K562 (cell line): Measurements from ENCODE around the gene JMJD1C. TPM values are rescaled to one million over a fixed set of nuclear protein-coding genes. Genes with fewer than 3 reads are reported as not detected.
A peak's percentile ranks its signal among the peaks of the same experiment; 100 is the strongest.

Source experiments
- ATAC-seq: fragments of 200-7000 bp; cut with Tn5 transposase; 3 replicates; pipeline ENCODE4 v1.9.1; 2020; ENCODE audit warnings: moderate library complexity
- BruUV-seq: library from RNA; stranded (reverse); fragments of 400-500 nt; replicated peaks from 2 replicates; lab custom pipeline; 2021; lab: Mats Ljungman, UMichigan
- CTCF ChIA-PET: fragments of 300-600 bp; formaldehyde crosslinking; extraction: SDS; loops from one replicate; lab custom pipeline; 2021; ENCODE audit warnings: low intra/inter-chr PET ratio; lab: Yijun Ruan, JAX
- POLR2A ChIA-PET: fragments of 300-600, 350-650 bp; sonication (Branson Sonifier 250); formaldehyde crosslinking; extraction: SDS; loops from one replicate; lab custom pipeline; 2021; ENCODE audit warnings: antibody characterized with exemption, inconsistent platforms; lab: Yijun Ruan, JAX
- DNase-seq, 4 experiments: peaks; one replicate each; pipeline versions ENCODE4 v3.0.0 to v3.0.0-alpha.2; 2011 to 2018; ENCODE audit warnings: low spot score in 3 of 4, mixed read lengths in 3 of 4; ENCODE audit errors: extremely low read depth in 1 of 4
- FAIRE-seq: peaks from 2 replicates; lab custom pipeline; 2011; peaks lifted over from hg19 to GRCh38; lab: Jason Lieb, UNC
- H2AFZ ChIP-seq: 2 replicates; pipeline ENCODE4 v1.6.0; 2011; ENCODE audit warnings: low read depth, low read length, control low read depth, inconsistent platforms
- H3K27ac ChIP-seq: fragments of 200-600 bp; 3 replicates; pipeline ENCODE4 v1.8.0; 2011; ENCODE audit warnings: low read depth, mild to moderate bottlenecking, control low read depth, inconsistent platforms, low read length, moderate library complexity, mixed read lengths; ENCODE audit errors: extremely low read depth
- H3K27me3 ChIP-seq, 2 experiments: fragments of 300-600 bp in 1 of 2; 2 replicates in 1 of 2; 3 replicates in 1 of 2; pipeline versions ENCODE4 v1.6.0 to v1.8.0; 2011; ENCODE audit warnings: inconsistent platforms in 2 of 2, low read length in 2 of 2, mild to moderate bottlenecking in 1 of 2, mixed read lengths in 1 of 2, moderate library complexity in 1 of 2; ENCODE audit not compliant: control insufficient read depth in 2 of 2, insufficient read depth in 2 of 2
- H3K36me3 ChIP-seq: fragments of 300-600 bp; 3 replicates; pipeline ENCODE4 v1.8.0; 2011; ENCODE audit warnings: mild to moderate bottlenecking, low read length, inconsistent platforms; ENCODE audit not compliant: control insufficient read depth, insufficient read depth
- H3K4me1 ChIP-seq, 2 experiments: fragments of 200-600 bp in 1 of 2; replicated peaks in 1 of 2; 2 replicates in 1 of 2; 3 replicates in 1 of 2; pipeline versions ENCODE4 v1.5.1 to v1.8.0; 2011; ENCODE audit warnings: inconsistent platforms in 2 of 2, low read length in 2 of 2, mild to moderate bottlenecking in 1 of 2, mixed read lengths in 1 of 2, moderate library complexity in 1 of 2; ENCODE audit not compliant: control insufficient read depth in 2 of 2, insufficient read depth in 2 of 2
- H3K4me2 ChIP-seq: 2 replicates; pipeline ENCODE4 v1.6.1; 2011; ENCODE audit warnings: low read length, control low read depth, inconsistent platforms, mixed read lengths; ENCODE audit not compliant: insufficient read depth
- H3K4me3 ChIP-seq: fragments of 200-600 bp; sonication (generic), shearing (Covaris generic); 2 replicates; pipeline ENCODE4 v1.5.1; 2016; ENCODE audit warnings: control low read depth, inconsistent platforms
- H3K79me2 ChIP-seq: fragments of 200-600 bp; 3 replicates; pipeline ENCODE4 v1.8.0; 2011; ENCODE audit warnings: low read length, inconsistent platforms; ENCODE audit not compliant: control insufficient read depth, insufficient read depth
- H3K9ac ChIP-seq, 2 experiments: 2 replicates each; pipeline versions ENCODE4 v1.6.0 to v1.6.1; 2011; ENCODE audit warnings: low read depth in 2 of 2, low read length in 2 of 2, control low read depth in 1 of 2, inconsistent platforms in 1 of 2, mild to moderate bottlenecking in 1 of 2, mixed read lengths in 1 of 2; ENCODE audit not compliant: insufficient read depth in 1 of 2
- H3K9me1 ChIP-seq: one replicate; pipeline ENCODE4 v1.6.0; 2011; ENCODE audit warnings: inconsistent platforms, mild to moderate bottlenecking, low read length, moderate library complexity; ENCODE audit not compliant: control insufficient read depth, insufficient read depth
- H3K9me3 ChIP-seq: replicated peaks from 2 replicates; pipeline ENCODE4 v1.5.1; 2011; ENCODE audit warnings: low read depth, low read length, inconsistent platforms; ENCODE audit not compliant: control insufficient read depth, insufficient read depth
- H4K20me1 ChIP-seq: replicated peaks from 2 replicates; pipeline ENCODE4 v1.6.1; 2011; ENCODE audit warnings: low read length, inconsistent platforms, mixed read lengths; ENCODE audit not compliant: control insufficient read depth, insufficient read depth
- BCOR ChIP-seq: fragments of 450-650 bp; IDR thresholded peaks from 2 replicates; pipeline ENCODE4 v1.6.1; 2016
- CHCHD3 ChIP-seq: fragments of 250-450 bp; sonication (Bioruptor Pico); IDR thresholded peaks from 2 replicates; pipeline ENCODE4 v2.1.2; 2022; ENCODE audit warnings: mild to moderate bottlenecking
- CTBP1 ChIP-seq: fragments of 450-650 bp; IDR thresholded peaks from 2 replicates; pipeline ENCODE4 v1.6.1; 2016; ENCODE audit warnings: borderline replicate concordance
- FOXP1 ChIP-seq: sonication (generic); formaldehyde crosslinking; IDR thresholded peaks from 2 replicates; pipeline ENCODE4 v1.8.0; 2022; ENCODE audit warnings: mild to moderate bottlenecking, missing genetic modification reagents
- GMEB1 ChIP-seq: fragments of 250-450 bp; sonication (Bioruptor Pico); IDR thresholded peaks from 2 replicates; pipeline ENCODE4 v1.4.0; 2020; ENCODE audit warnings: mild to moderate bottlenecking
- MIER1 ChIP-seq: fragments of 450-650 bp; IDR thresholded peaks from 2 replicates; pipeline ENCODE4 v1.6.1; 2016; ENCODE audit warnings: antibody characterized with exemption, mild to moderate bottlenecking, low read depth
- TBL1XR1 ChIP-seq, 2 experiments: IDR thresholded peaks; 2 replicates each; pipeline ENCODE4 v1.6.1; 2012; ENCODE audit warnings: improper control_type of control experiment in 2 of 2, low read length in 2 of 2, mild to moderate bottlenecking in 1 of 2
- ZBED1 ChIP-seq: IDR thresholded peaks from 2 replicates; pipeline ENCODE4 v1.6.1; 2014
- ZNF511 ChIP-seq: sonication (generic); formaldehyde crosslinking; IDR thresholded peaks from 2 replicates; pipeline ENCODE4 v1.8.0; 2022; ENCODE audit warnings: mild to moderate bottlenecking, missing genetic modification reagents
- ZNF561 ChIP-seq: fragments of 450-650 bp; formaldehyde crosslinking; conservative IDR thresholded peaks from 2 replicates; pipeline ENCODE4 v1.4.0; 2020; ENCODE audit warnings: mild to moderate bottlenecking, moderate library complexity
- ZNF785 ChIP-seq: fragments of 250-450 bp; sonication (Bioruptor Pico); IDR thresholded peaks from 2 replicates; pipeline ENCODE4 v1.4.0; 2020; ENCODE audit warnings: mild to moderate bottlenecking
- WGBS: fragments of 100-300 bp; shearing (Covaris generic); methylation state at CpG from one replicate; pipeline ENCODE4 v1.1.6; 2016; ENCODE audit warnings: low coverage, mixed read lengths; ENCODE audit not compliant: insufficient coverage; ENCODE audit errors: missing lambda C conversion rate; 5-methylcytosine and 5-hydroxymethylcytosine counted together
- in situ Hi-C: fragments of 300-500 bp; cut with MboI; formaldehyde crosslinking; loops from 4 replicates; pipeline ENCODE4 v1.15.0; 2018; ENCODE audit warnings: inconsistent platforms, mixed read lengths
- intact Hi-C: fragments of 100-400 bp; cut with micrococcal nuclease; formaldehyde crosslinking; loops from 2 replicates; pipeline ENCODE4 v1.14.2; 2022
- polyA plus RNA-seq, 8 experiments: library from polyadenylated mRNA; depleted of rRNA in 4 of 8; stranded (reverse) in 5 of 8; unstranded in 3 of 8; fragments of >200 nt; fragmentation: Nextera tagmentation in 2 of 8; fragmentation: Illumina TruSeq in 1 of 8; extraction: Ambion mirVana in 2 of 8; extraction: Trizol in 1 of 8; gene quantifications; 2 replicates each; pipeline versions ENCODE4 v1.2.1 to v1.2.3, GENCODE V29; 2011 to 2014; ENCODE audit warnings: inconsistent platforms in 1 of 8, missing spikeins in 1 of 8
- total RNA-seq, 7 experiments: library from RNA; depleted of rRNA in 6 of 7; stranded (reverse); fragments of >200 nt in 6 of 7; fragmentation: Illumina TruSeq in 2 of 7; extraction: Trizol in 2 of 7; gene quantifications; 2 replicates each; pipeline versions ENCODE4 v1.2.1 to v1.2.3, GENCODE V29; 2011 to 2021; ENCODE audit warnings: low replicate concordance in 1 of 7
- TF ChIP-seq, protein P1 (sequence below): fragments of 150-350 bp; conservative IDR thresholded peaks from 2 replicates; pipeline ENCODE4 v1.6.1; 2014; ENCODE audit warnings: low read length
- TF ChIP-seq, protein P2 (sequence below): IDR thresholded peaks from 3 replicates; pipeline ENCODE4 v1.6.1; 2011; ENCODE audit warnings: borderline replicate concordance, mild to moderate bottlenecking, moderate library complexity; ENCODE audit not compliant: insufficient read length; ENCODE audit errors: extremely low read depth

The JMJD1C gene
- total and polyA plus RNA-seq, 9 of the 15 experiments (the other 6 are each of a cell fraction or from before 2014, with no cell fraction given): 25.3 to 68.0 (median 47.2) TPM

GRCh38 chr10:63166742-63167258 is 299.0 kb downstream of the JMJD1C start:
- no peaks in the 10 kb centered on the region for H4K20me1 ChIP-seq
- peak; percentile 83 for ATAC-seq
- peak; percentile 40 to 80 (median 61) for DNase-seq
- H3K27me3 ChIP-seq: no peaks in the 10 kb centered on the region
- POLR2A ChIA-PET: interaction anchor here (0.5 to 2.4 kb wide), 12 partner anchors 9 to 555 kb away, joined by 3 to 14 read pairs (median 4); no protein-coding TSS in a partner anchor
- no peak overlapping the region for H3K27ac ChIP-seq
- H3K4me3 ChIP-seq: no peak overlapping the region
- no peak overlapping the region for H3K9ac ChIP-seq
- 1% methylated on average over 3 of the region's 3 CpGs for WGBS
- peak; percentile 84 for FAIRE-seq
- no peaks in the 10 kb centered on the region for H3K9me3 ChIP-seq
- no TSS peak for BruUV-seq
- in situ Hi-C loops (no loop called here), intact Hi-C loops (loop anchor here (1.0 to 5.0 kb wide), 4 partner anchors 463 to 601 kb away; no protein-coding TSS in a partner anchor)
- no peak overlapping the region for H2AFZ ChIP-seq
- no peak overlapping the region for H3K4me2 ChIP-seq
- no peaks in the 10 kb centered on the region for H3K4me1 ChIP-seq
- no peaks in the 10 kb centered on the region for H3K9me1 ChIP-seq
- peaks cover 48% of the 10 kb centered on the region for H3K36me3 ChIP-seq
- CTCF ChIA-PET: interaction anchor here (0.8 to 4.7 kb wide), 5 partner anchors 462 to 601 kb away, joined by 3 to 63 read pairs (median 4); no protein-coding TSS in a partner anchor
- H3K79me2 ChIP-seq: no peaks in the 10 kb centered on the region
- TF ChIP-seq ZNF561 (CRISPR knock-in tag) (no peak), TBL1XR1 (IDR thresholded peaks at IDR 0.05; ENCODE audit: low read length in 2 of 2) (0 out of 4 replicates have a peak, but pooled peaks of 1 of the 2 experiments have one; percentile 7), ZNF785 (CRISPR knock-in tag) (no peak), CHCHD3 (no peak), CTBP1 (no peak), MIER1 (no peak), FOXP1 (no peak), BCOR (no peak), ZNF511 (CRISPR knock-in tag) (no peak), GMEB1 (CRISPR knock-in tag) (no peak), ZBED1 (no peak)
- TF ChIP-seq, protein P1, sequence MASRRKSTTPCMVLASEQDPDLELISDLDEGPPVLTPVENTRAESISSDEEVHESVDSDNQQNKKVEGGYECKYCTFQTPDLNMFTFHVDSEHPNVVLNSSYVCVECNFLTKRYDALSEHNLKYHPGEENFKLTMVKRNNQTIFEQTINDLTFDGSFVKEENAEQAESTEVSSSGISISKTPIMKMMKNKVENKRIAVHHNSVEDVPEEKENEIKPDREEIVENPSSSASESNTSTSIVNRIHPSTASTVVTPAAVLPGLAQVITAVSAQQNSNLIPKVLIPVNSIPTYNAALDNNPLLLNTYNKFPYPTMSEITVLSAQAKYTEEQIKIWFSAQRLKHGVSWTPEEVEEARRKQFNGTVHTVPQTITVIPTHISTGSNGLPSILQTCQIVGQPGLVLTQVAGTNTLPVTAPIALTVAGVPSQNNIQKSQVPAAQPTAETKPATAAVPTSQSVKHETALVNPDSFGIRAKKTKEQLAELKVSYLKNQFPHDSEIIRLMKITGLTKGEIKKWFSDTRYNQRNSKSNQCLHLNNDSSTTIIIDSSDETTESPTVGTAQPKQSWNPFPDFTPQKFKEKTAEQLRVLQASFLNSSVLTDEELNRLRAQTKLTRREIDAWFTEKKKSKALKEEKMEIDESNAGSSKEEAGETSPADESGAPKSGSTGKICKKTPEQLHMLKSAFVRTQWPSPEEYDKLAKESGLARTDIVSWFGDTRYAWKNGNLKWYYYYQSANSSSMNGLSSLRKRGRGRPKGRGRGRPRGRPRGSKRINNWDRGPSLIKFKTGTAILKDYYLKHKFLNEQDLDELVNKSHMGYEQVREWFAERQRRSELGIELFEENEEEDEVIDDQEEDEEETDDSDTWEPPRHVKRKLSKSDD: no peak
- TF ChIP-seq, protein P2, sequence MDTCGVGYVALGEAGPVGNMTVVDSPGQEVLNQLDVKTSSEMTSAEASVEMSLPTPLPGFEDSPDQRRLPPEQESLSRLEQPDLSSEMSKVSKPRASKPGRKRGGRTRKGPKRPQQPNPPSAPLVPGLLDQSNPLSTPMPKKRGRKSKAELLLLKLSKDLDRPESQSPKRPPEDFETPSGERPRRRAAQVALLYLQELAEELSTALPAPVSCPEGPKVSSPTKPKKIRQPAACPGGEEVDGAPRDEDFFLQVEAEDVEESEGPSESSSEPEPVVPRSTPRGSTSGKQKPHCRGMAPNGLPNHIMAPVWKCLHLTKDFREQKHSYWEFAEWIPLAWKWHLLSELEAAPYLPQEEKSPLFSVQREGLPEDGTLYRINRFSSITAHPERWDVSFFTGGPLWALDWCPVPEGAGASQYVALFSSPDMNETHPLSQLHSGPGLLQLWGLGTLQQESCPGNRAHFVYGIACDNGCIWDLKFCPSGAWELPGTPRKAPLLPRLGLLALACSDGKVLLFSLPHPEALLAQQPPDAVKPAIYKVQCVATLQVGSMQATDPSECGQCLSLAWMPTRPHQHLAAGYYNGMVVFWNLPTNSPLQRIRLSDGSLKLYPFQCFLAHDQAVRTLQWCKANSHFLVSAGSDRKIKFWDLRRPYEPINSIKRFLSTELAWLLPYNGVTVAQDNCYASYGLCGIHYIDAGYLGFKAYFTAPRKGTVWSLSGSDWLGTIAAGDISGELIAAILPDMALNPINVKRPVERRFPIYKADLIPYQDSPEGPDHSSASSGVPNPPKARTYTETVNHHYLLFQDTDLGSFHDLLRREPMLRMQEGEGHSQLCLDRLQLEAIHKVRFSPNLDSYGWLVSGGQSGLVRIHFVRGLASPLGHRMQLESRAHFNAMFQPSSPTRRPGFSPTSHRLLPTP: no peak
